Left renal cortex interstitium (tissue), 4 donors: ENCODE measurements around the gene CTU2. TPM values are rescaled to one million over a fixed set of nuclear protein-coding genes. Genes with fewer than 3 reads are reported as not detected.

Source experiments
- DNase-seq, 4 donors: peaks; one replicate each; pipeline ENCODE4 v3.0.0-alpha.2; 2013; ENCODE audit warnings: low read depth in 4 of 4, low spot score in 2 of 4, missing footprints in 1 of 4
- polyA plus RNA-seq, 4 donors: library from polyadenylated mRNA; unstranded; fragments of 120-200 nt; gene quantifications; one replicate each; pipeline ENCODE4 v1.2.1, GENCODE V29; 2013; ENCODE audit not compliant: insufficient read length in 4 of 4

The CTU2 gene
- polyA plus RNA-seq, 4 donors = 9.8 to 17.8 (median 14.4) TPM

DNA sequence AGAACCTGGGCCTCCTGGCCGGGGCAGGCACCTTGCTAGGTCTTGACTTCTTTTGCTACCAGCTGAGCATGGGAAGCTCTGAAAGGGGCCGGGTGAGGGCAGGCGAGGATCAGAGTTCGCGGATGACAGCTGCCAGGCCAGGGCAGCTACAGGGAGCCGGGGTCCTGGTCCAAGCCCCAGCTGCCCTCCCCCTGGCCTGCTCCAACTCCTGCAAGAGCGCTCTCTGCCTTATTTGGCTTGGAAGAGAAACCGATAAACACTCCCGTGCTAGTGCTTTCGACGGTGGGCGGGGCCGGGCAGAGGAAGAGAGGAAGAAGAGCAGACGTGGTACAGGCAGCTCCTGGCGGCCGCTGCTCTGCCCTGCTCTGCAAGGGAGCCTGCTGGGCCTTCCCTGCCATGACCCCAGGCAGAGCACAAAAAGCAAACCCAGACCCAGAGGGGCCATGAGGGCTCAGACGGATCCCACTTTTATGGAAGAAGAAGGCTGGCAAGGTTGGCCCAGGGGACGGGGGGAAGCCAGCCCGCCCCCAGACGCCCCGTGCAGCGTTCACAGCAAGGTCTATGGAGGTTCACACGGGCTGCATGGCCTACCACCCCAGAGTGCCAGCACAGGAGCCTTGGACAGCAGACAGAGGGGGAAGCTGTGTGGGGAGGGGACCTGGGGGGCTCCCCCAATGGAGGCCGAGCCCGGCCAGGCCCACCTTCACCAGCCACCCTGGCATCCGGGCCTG is 53.1 kb downstream of the CTU2 start:
- DNase-seq = no peak

GRCh38 chr16:88759976-88760350 is 53.7 kb downstream of the CTU2 start:
- DNase-seq = no peak

- no peak for DNase-seq
These were observed 54.3 kb downstream of the CTU2 start for GRCh38 chr16:88760424-88761142.

GRCh38 chr16:88761143-88761534 is 54.8 kb downstream of the CTU2 start:
- DNase-seq = no peak

DNA sequence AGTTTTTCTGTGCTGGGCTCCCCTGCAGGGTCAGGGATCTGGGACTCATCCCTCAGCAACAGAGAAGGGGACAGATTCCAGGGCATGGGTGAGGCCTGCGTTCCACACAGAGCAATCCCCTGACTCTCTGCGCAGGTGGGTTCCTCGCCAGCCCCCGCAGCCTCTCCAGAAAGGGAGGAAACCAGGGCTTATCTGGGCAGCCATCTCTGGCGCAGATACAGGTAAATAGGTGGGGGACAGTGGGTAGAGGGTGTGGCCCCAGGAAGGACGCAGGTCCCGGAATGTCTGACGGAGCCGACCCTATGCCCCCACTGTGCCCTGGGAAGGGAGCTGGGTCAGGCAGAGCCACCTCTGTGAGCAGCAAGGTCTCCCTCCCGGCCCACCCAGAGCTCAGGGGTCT is 55.5 kb downstream of the CTU2 start:
- no peak for DNase-seq

GRCh38 chr16:88762258-88762870 is 56.1 kb downstream of the CTU2 start:
- no peak for DNase-seq

DNA sequence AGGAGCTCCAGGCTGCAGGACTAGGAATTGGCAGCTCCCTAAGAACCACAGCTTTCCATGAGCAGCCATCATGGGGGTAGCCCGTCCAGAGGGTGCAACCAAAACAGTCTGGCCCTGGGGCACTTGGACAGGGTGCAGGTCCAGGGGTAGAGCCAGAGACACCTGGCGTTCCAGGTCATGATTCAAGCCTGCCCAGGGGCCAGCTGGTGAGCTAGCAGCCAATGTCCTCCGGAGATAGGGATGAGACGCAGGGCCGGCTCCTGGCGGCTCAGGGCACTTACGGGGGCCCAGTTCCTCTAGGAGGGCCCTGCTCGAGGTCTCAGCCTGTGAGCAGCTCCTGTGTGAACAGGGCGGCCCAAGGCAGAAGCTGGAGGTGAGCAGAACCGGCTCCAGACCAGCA is 56.6 kb downstream of the CTU2 start:
- no peak for DNase-seq

- DNase-seq = no peak
These were observed 57.3 kb downstream of the CTU2 start for GRCh38 chr16:88763502-88764053.

- DNase-seq = no peak
These were observed 57.8 kb downstream of the CTU2 start for GRCh38 chr16:88764080-88764479.

DNA sequence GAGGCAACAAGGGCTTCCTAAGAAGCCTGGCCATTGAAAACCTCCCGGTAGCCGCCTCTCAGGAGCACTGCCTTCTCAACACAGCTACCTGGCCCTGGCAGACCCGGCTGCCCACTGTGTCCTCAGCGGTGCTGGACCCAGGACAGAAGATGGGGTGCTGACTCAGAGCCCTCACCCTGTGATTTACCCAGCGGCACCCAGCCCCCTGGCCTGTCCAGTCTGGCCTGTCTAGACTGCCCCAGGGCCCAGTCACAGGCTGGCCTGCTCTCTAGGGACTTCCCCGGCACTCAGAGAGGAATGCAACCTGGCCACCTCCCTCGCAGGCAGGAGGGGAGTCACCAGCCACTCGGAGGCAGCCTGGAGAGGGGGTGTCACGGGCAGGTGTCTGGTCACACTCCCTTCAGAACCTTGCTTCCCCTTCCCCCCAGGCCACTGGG is 58.6 kb downstream of the CTU2 start:
- DNase-seq = no peak

Other genes starting within 250 kb of the CTU2 start
- 10 to 100 TPM; 29.3 to 51.0 (median 44.5) TPM for gene ZC3H18, start 136.1 kb upstream of the CTU2 start, polyA plus RNA-seq
- under 1 TPM in 2 of 4 donors, not detected in 2; 0.09 to 0.14 TPM for gene IL17C, start 67.9 kb upstream of the CTU2 start, polyA plus RNA-seq
- 100 to 1,000 TPM in 3 of 4 donors, 10 to 100 TPM in 1; 89.6 to 180 (median 148) TPM for gene CYBA, start 55.5 kb upstream of the CTU2 start, polyA plus RNA-seq
- 10 to 100 TPM; 24.9 to 41.0 (median 37.7) TPM for gene MVD, start 43.4 kb upstream of the CTU2 start, polyA plus RNA-seq
- gene SNAI3, start 20.0 kb upstream of the CTU2 start, polyA plus RNA-seq = 1 to 10 TPM in 2 of 4 donors, under 1 TPM in 2; 0.32 to 1.3 (median 0.96) TPM
- gene RNF166, start 95 bp upstream of the CTU2 start, polyA plus RNA-seq = 10 to 100 TPM; 17.0 to 25.4 (median 19.7) TPM
- gene PIEZO1, start 78.7 kb downstream of the CTU2 start, polyA plus RNA-seq = 10 to 100 TPM; 23.9 to 55.2 (median 44.8) TPM
- 10 to 100 TPM in 3 of 4 donors, 1 to 10 TPM in 1; 9.5 to 26.8 (median 18.8) TPM for gene CDT1, start 97.3 kb downstream of the CTU2 start, polyA plus RNA-seq
- 100 to 1,000 TPM in 2 of 4 donors, 10 to 100 TPM in 2; 74.9 to 122 (median 104) TPM for gene APRT, start 105.4 kb downstream of the CTU2 start, polyA plus RNA-seq
- 10 to 100 TPM; 18.5 to 28.2 (median 25.7) TPM for gene GALNS, start 150.4 kb downstream of the CTU2 start, polyA plus RNA-seq
- 10 to 100 TPM; 76.5 to 85.0 (median 80.5) TPM for gene TRAPPC2L, start 150.6 kb downstream of the CTU2 start, polyA plus RNA-seq
- gene PABPN1L, start 160.2 kb downstream of the CTU2 start, polyA plus RNA-seq = under 1 TPM in 1 of 4 donors, not detected in 3; 0.11 TPM